ENCODE measurements around the gene FRMD3. TPM values are rescaled to one million over a fixed set of nuclear protein-coding genes. Genes with fewer than 3 reads are reported as not detected.

FRMD3 gene
- total and polyA plus RNA-seq, 2 donors (not counting 1 experiment from before 2014, with no cell fraction given): 0.19 to 0.66 TPM

DNA sequence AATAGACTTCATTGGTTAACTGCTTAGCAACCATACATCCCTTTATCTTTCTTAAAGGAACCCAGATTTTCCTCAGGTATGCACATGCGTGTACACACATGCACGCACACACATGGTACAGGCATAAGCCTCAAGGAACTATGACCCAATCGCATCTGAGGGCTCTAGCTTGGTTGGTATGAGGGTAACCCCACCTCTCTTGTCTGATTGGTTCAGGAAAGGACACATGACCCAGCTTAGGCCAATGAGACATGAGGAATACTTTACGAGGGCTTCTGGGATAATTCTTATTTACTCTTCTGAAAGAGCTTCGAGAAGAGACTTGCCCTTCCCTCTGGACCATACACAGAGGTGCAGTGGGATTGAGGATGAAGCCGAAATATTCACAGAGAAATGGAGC lies 141.9 kb downstream of the FRMD3 start:
- Histone ChIP-seq H4K20me1 (ENCODE audit: control insufficient read depth, extremely low read depth, insufficient read depth, low read length) (no peaks in the 10 kb centered on the region), H3K79me2 (ENCODE audit: control insufficient read depth, insufficient read depth, low read length) (no peaks in the 10 kb centered on the region), H3K36me3 (ENCODE audit: control insufficient read depth, insufficient read depth, low read length) (no peaks in the 10 kb centered on the region), H3K4me1 (ENCODE audit: control insufficient read depth, extremely low read depth, insufficient read depth, low read length) (no peaks in the 10 kb centered on the region), H3K27ac (ENCODE audit: insufficient read depth, low read length) (no peak overlapping the region), H2AFZ (ENCODE audit: low read length) (no peak overlapping the region), H3K9me3 (ENCODE audit: control insufficient read depth, insufficient read depth, low read depth, low read length) (no peaks in the 10 kb centered on the region), H3K4me2 (ENCODE audit: extremely low read depth, insufficient read depth, low read length) (no peak overlapping the region), H3K27me3 (ENCODE audit: control insufficient read depth, insufficient read depth, low read length) (no peaks in the 10 kb centered on the region), H3K4me3 (replicated peaks in 1 of 4; ENCODE audit: control extremely low read depth in 1 of 4, insufficient read depth in 1 of 4, low read depth in 3 of 4, low read length in 4 of 4) (no peak overlapping the region), H3K9ac (ENCODE audit: insufficient read depth, low read length) (no peak overlapping the region)
- DNase-seq (ENCODE audit: low read depth in 2 of 2): no peak
- TF ChIP-seq, protein P1, sequence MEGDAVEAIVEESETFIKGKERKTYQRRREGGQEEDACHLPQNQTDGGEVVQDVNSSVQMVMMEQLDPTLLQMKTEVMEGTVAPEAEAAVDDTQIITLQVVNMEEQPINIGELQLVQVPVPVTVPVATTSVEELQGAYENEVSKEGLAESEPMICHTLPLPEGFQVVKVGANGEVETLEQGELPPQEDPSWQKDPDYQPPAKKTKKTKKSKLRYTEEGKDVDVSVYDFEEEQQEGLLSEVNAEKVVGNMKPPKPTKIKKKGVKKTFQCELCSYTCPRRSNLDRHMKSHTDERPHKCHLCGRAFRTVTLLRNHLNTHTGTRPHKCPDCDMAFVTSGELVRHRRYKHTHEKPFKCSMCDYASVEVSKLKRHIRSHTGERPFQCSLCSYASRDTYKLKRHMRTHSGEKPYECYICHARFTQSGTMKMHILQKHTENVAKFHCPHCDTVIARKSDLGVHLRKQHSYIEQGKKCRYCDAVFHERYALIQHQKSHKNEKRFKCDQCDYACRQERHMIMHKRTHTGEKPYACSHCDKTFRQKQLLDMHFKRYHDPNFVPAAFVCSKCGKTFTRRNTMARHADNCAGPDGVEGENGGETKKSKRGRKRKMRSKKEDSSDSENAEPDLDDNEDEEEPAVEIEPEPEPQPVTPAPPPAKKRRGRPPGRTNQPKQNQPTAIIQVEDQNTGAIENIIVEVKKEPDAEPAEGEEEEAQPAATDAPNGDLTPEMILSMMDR (conservative IDR thresholded peaks at IDR 0.05 in 1 of 2, IDR thresholded peaks at IDR 0.05 in 1 of 2; ENCODE audit: low read depth in 1 of 2, low read length in 2 of 2): no peak
- TF ChIP-seq EZH2 (IDR thresholded peaks at IDR 0.05; ENCODE audit: low read length, missing control alignments): no peak

DNA sequence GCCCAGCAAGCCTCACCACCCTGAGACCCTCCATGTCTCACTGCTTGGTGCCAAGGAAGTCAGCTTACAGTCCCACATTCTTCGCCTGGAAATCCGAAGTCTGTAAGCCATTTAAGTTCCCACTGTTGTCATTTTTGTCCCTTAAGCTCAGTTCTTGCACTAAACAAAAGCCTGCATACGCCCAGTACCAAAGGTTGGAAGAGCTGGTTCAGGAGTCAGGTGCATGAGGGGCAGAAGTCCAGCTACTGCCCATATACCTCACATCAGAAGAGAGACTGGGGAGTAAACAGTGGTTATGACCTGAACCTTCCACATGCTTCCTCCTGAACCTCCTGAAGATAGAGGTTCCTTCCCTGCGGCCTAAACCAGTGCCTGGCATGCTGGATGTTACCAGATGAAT lies 146.0 kb downstream of the FRMD3 start:
- no peak for TF ChIP-seq EZH2 (IDR thresholded peaks at IDR 0.05; ENCODE audit: low read length, missing control alignments)
- TF ChIP-seq, protein P1 (conservative IDR thresholded peaks at IDR 0.05 in 1 of 2, IDR thresholded peaks at IDR 0.05 in 1 of 2; ENCODE audit: low read depth in 1 of 2, low read length in 2 of 2): no peak
- no peak for DNase-seq (ENCODE audit: low read depth in 2 of 2)
- no peak overlapping the region for H3K27ac ChIP-seq (ENCODE audit: insufficient read depth, low read length)
- H3K4me1 ChIP-seq (ENCODE audit: control insufficient read depth, extremely low read depth, insufficient read depth, low read length): no peaks in the 10 kb centered on the region
- no peak overlapping the region for H3K9ac ChIP-seq (ENCODE audit: insufficient read depth, low read length)
- H3K36me3 ChIP-seq (ENCODE audit: control insufficient read depth, insufficient read depth, low read length): no peaks in the 10 kb centered on the region
- no peaks in the 10 kb centered on the region for H3K79me2 ChIP-seq (ENCODE audit: control insufficient read depth, insufficient read depth, low read length)
- no peaks in the 10 kb centered on the region for H3K9me3 ChIP-seq (ENCODE audit: control insufficient read depth, insufficient read depth, low read depth, low read length)
- no peak overlapping the region for H3K4me2 ChIP-seq (ENCODE audit: extremely low read depth, insufficient read depth, low read length)
- H3K27me3 ChIP-seq (ENCODE audit: control insufficient read depth, insufficient read depth, low read length): no peaks in the 10 kb centered on the region
- no peak overlapping the region for H2AFZ ChIP-seq (ENCODE audit: low read length)
- H3K4me3 ChIP-seq (replicated peaks in 1 of 4; ENCODE audit: control extremely low read depth in 1 of 4, insufficient read depth in 1 of 4, low read depth in 3 of 4, low read length in 4 of 4): no peak overlapping the region
- H4K20me1 ChIP-seq (ENCODE audit: control insufficient read depth, extremely low read depth, insufficient read depth, low read length): no peaks in the 10 kb centered on the region

DNA sequence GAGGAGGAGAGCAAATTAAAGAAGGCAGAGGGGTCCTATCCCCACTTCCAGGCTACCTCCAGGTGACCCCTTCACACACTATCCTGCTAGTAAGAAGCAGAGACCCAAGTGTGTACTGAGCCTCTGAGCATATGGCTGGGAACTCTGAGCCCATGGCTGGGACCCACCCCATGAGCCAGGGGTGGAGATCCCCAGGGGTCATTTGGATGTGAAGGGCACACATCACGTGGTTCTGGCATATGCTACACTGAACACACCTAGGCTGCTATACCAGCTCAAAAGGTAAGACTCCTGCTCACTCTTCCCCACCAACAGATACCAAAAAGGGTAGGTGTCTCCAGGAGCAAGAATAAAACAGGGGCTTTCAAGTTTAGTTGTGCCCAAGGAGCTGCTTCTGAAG lies 149.9 kb downstream of the FRMD3 start:
- Histone ChIP-seq H3K27ac (ENCODE audit: insufficient read depth, low read length) (no peak overlapping the region), H3K4me3 (replicated peaks in 1 of 4; ENCODE audit: control extremely low read depth in 1 of 4, insufficient read depth in 1 of 4, low read depth in 3 of 4, low read length in 4 of 4) (no peak overlapping the region), H3K79me2 (ENCODE audit: control insufficient read depth, insufficient read depth, low read length) (no peaks in the 10 kb centered on the region), H3K9ac (ENCODE audit: insufficient read depth, low read length) (no peak overlapping the region), H3K4me2 (ENCODE audit: extremely low read depth, insufficient read depth, low read length) (no peak overlapping the region), H4K20me1 (ENCODE audit: control insufficient read depth, extremely low read depth, insufficient read depth, low read length) (no peaks in the 10 kb centered on the region), H3K4me1 (ENCODE audit: control insufficient read depth, extremely low read depth, insufficient read depth, low read length) (no peaks in the 10 kb centered on the region), H3K9me3 (ENCODE audit: control insufficient read depth, insufficient read depth, low read depth, low read length) (no peaks in the 10 kb centered on the region), H2AFZ (ENCODE audit: low read length) (no peak overlapping the region), H3K36me3 (ENCODE audit: control insufficient read depth, insufficient read depth, low read length) (no peaks in the 10 kb centered on the region), H3K27me3 (ENCODE audit: control insufficient read depth, insufficient read depth, low read length) (no peaks in the 10 kb centered on the region)
- TF ChIP-seq, protein P1 (conservative IDR thresholded peaks at IDR 0.05 in 1 of 2, IDR thresholded peaks at IDR 0.05 in 1 of 2; ENCODE audit: low read depth in 1 of 2, low read length in 2 of 2): no peak
- no peak for TF ChIP-seq EZH2 (IDR thresholded peaks at IDR 0.05; ENCODE audit: low read length, missing control alignments)
- no peak for DNase-seq (ENCODE audit: low read depth in 2 of 2)

Measured in fibroblast of lung (primary cell).